ENCODE results near the gene PAF1. TPM values are rescaled to one million over a fixed set of nuclear protein-coding genes. Genes with fewer than 3 reads are reported as not detected.

PAF1 gene
- total and polyA plus RNA-seq, 2 of the 13 experiments (the other 11 are each of a cell fraction or from before 2014, with no cell fraction given), result 30.2 to 31.1 TPM

DNA sequence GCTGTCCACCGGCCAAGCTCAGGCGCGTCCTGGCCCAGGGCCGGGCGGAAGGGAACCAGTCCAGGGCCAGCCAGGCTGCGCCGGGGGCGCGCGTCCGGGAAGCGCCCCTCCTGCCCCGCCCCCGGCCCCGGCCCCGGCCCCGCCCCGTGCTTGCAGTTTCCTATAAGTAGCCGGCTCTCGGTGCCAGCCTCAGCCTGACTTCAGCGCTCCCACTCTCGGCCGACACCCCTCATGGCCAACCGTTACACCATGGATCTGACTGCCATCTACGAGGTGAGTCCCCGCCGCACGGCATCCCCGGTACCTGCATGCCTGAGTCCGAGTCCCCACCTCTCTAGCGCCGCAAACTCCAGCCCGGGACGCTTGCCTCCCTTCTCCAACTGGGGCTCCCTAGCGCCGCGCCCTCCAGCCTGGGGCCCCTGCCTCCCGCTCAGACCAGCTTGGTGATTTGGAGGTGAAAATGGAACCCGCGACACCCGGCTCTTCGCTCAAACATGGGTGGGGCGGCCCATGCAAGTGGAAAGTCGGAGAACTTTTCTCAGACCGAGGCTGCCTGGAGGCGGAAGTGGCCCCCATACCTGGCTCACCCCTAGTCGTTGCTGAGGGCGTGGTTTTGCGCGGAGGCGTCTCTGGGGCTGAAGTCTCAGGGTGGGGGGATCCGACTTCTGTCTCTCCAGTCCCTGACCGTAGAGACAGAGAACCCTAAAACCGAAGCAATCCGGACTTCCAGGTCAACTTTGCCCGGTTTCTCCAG is 15.9 kb upstream of the PAF1 start, which contains the start of gene ZFP36 (continued):
- TF ChIP-seq CREM (IDR thresholded peaks at IDR 0.05), result 0 out of 2 replicates have a peak, but pooled peaks have one; percentile 12
- TF ChIP-seq CREM (CRISPR knock-in tag; IDR thresholded peaks at IDR 0.05), result no peak
- peak; percentile 70 for TF ChIP-seq ZNF772 (CRISPR knock-in tag; IDR thresholded peaks at IDR 0.05)
- TF ChIP-seq ZNF431 (CRISPR knock-in tag; IDR thresholded peaks at IDR 0.05; ENCODE audit: borderline replicate concordance, low read depth), result peak; percentile 60; the same call in 1 of the 2 replicates
- TF ChIP-seq, protein P1, sequence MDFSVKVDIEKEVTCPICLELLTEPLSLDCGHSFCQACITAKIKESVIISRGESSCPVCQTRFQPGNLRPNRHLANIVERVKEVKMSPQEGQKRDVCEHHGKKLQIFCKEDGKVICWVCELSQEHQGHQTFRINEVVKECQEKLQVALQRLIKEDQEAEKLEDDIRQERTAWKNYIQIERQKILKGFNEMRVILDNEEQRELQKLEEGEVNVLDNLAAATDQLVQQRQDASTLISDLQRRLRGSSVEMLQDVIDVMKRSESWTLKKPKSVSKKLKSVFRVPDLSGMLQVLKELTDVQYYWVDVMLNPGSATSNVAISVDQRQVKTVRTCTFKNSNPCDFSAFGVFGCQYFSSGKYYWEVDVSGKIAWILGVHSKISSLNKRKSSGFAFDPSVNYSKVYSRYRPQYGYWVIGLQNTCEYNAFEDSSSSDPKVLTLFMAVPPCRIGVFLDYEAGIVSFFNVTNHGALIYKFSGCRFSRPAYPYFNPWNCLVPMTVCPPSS (IDR thresholded peaks at IDR 0.05), result no peak
- TF ChIP-seq, protein P2, sequence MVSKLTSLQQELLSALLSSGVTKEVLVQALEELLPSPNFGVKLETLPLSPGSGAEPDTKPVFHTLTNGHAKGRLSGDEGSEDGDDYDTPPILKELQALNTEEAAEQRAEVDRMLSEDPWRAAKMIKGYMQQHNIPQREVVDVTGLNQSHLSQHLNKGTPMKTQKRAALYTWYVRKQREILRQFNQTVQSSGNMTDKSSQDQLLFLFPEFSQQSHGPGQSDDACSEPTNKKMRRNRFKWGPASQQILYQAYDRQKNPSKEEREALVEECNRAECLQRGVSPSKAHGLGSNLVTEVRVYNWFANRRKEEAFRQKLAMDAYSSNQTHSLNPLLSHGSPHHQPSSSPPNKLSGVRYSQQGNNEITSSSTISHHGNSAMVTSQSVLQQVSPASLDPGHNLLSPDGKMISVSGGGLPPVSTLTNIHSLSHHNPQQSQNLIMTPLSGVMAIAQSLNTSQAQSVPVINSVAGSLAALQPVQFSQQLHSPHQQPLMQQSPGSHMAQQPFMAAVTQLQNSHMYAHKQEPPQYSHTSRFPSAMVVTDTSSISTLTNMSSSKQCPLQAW (CRISPR knock-in tag; IDR thresholded peaks at IDR 0.05), result peak; percentile 19; the same call in 1 of the 2 replicates
- TF ChIP-seq MED13 (CRISPR knock-in tag; IDR thresholded peaks at IDR 0.05), result 0 out of 2 replicates have a peak, but pooled peaks have one; percentile 49
- TF ChIP-seq, protein P3, sequence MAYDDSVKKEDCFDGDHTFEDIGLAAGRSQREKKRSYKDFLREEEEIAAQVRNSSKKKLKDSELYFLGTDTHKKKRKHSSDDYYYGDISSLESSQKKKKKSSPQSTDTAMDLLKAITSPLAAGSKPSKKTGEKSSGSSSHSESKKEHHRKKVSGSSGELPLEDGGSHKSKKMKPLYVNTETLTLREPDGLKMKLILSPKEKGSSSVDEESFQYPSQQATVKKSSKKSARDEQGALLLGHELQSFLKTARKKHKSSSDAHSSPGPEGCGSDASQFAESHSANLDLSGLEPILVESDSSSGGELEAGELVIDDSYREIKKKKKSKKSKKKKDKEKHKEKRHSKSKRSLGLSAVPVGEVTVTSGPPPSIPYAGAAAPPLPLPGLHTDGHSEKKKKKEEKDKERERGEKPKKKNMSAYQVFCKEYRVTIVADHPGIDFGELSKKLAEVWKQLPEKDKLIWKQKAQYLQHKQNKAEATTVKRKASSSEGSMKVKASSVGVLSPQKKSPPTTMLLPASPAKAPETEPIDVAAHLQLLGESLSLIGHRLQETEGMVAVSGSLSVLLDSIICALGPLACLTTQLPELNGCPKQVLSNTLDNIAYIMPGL (CRISPR knock-in tag; IDR thresholded peaks at IDR 0.05; ENCODE audit: borderline replicate concordance in 1 of 2, low read depth in 1 of 2), result peak in 1 of 2 experiments; percentile 66; a peak in 2 of 4 replicates
- no peak for TF ChIP-seq CHD2 (IDR thresholded peaks at IDR 0.05; ENCODE audit: low read depth, low read length)
- 0 out of 2 replicates have a peak, but pooled peaks have one; percentile 33 for TF ChIP-seq BRCA1 (CRISPR knock-in tag; IDR thresholded peaks at IDR 0.05)
- TF ChIP-seq, protein P4, sequence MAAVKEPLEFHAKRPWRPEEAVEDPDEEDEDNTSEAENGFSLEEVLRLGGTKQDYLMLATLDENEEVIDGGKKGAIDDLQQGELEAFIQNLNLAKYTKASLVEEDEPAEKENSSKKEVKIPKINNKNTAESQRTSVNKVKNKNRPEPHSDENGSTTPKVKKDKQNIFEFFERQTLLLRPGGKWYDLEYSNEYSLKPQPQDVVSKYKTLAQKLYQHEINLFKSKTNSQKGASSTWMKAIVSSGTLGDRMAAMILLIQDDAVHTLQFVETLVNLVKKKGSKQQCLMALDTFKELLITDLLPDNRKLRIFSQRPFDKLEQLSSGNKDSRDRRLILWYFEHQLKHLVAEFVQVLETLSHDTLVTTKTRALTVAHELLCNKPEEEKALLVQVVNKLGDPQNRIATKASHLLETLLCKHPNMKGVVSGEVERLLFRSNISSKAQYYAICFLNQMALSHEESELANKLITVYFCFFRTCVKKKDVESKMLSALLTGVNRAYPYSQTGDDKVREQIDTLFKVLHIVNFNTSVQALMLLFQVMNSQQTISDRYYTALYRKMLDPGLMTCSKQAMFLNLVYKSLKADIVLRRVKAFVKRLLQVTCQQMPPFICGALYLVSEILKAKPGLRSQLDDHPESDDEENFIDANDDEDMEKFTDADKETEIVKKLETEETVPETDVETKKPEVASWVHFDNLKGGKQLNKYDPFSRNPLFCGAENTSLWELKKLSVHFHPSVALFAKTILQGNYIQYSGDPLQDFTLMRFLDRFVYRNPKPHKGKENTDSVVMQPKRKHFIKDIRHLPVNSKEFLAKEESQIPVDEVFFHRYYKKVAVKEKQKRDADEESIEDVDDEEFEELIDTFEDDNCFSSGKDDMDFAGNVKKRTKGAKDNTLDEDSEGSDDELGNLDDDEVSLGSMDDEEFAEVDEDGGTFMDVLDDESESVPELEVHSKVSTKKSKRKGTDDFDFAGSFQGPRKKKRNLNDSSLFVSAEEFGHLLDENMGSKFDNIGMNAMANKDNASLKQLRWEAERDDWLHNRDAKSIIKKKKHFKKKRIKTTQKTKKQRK (IDR thresholded peaks at IDR 0.05; ENCODE audit: low read length), result no peak
- TF ChIP-seq, protein P5, sequence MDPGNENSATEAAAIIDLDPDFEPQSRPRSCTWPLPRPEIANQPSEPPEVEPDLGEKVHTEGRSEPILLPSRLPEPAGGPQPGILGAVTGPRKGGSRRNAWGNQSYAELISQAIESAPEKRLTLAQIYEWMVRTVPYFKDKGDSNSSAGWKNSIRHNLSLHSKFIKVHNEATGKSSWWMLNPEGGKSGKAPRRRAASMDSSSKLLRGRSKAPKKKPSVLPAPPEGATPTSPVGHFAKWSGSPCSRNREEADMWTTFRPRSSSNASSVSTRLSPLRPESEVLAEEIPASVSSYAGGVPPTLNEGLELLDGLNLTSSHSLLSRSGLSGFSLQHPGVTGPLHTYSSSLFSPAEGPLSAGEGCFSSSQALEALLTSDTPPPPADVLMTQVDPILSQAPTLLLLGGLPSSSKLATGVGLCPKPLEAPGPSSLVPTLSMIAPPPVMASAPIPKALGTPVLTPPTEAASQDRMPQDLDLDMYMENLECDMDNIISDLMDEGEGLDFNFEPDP (CRISPR knock-in tag; conservative IDR thresholded peaks at IDR 0.05), result no peak
- 0 out of 2 replicates have a peak, but pooled peaks have one; percentile 37 for TF ChIP-seq DMAP1 (CRISPR knock-in tag; IDR thresholded peaks at IDR 0.05)
- TF ChIP-seq ATF7-NPFF (CRISPR knock-in tag; IDR thresholded peaks at IDR 0.05; ENCODE audit: low read depth), result peak; percentile 65; the same call in 1 of the 2 replicates
- TF ChIP-seq XRCC5 (optimal IDR thresholded peaks at IDR 0.05; ENCODE audit: low read length), result peak; percentile 41
- TF ChIP-seq STAT5B (CRISPR knock-in tag; IDR thresholded peaks at IDR 0.05), result no peak
- TF ChIP-seq, protein P6, sequence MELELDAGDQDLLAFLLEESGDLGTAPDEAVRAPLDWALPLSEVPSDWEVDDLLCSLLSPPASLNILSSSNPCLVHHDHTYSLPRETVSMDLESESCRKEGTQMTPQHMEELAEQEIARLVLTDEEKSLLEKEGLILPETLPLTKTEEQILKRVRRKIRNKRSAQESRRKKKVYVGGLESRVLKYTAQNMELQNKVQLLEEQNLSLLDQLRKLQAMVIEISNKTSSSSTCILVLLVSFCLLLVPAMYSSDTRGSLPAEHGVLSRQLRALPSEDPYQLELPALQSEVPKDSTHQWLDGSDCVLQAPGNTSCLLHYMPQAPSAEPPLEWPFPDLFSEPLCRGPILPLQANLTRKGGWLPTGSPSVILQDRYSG (CRISPR knock-in tag; IDR thresholded peaks at IDR 0.05), result no peak
- TF ChIP-seq GTF2F1 (IDR thresholded peaks at IDR 0.05; ENCODE audit: low read length), result no peak

All from HepG2 (cell line).